ENCODE data around the gene SDR42E2.
"Not testable (repeated sequence)": the region's sequence is repeated elsewhere in the genome, so short reads cannot be mapped to it uniquely, and the experiment has no call there.

DNA sequence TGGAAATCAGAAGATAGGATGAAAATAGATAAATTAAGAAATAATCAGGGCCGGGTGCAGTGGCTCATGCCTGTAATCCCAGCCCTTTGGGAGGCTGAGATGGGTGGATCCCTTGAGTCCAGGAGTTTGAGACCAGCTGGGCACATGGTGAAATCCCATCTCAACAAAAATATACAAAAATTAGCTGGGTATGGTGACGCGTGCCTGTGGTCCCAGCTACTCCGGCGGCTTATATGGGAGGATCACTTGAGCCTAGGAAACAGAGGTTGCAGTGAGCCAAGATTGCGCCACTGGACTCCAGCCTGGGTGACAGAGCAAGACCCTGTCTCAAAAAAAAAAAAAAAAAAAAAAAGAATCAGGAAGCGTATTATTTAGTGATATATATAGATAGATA, 54.5 kb downstream of the SDR42E2 start:
- TF ChIP-seq GABPA (IDR thresholded peaks at IDR 0.05; ENCODE audit: low read depth); JUND (IDR thresholded peaks at IDR 0.05); TCF12 (IDR thresholded peaks at IDR 0.05); RAD21 (IDR thresholded peaks at IDR 0.05; ENCODE audit: low read length); EZH2phosphoT487 (IDR thresholded peaks at IDR 0.05; ENCODE audit: borderline replicate concordance, low read depth); EP300 (IDR thresholded peaks at IDR 0.05; ENCODE audit: borderline replicate concordance in 1 of 2, low read depth in 1 of 2, low read length in 1 of 2): not testable (repeated sequence)
- TF ChIP-seq, protein P1, sequence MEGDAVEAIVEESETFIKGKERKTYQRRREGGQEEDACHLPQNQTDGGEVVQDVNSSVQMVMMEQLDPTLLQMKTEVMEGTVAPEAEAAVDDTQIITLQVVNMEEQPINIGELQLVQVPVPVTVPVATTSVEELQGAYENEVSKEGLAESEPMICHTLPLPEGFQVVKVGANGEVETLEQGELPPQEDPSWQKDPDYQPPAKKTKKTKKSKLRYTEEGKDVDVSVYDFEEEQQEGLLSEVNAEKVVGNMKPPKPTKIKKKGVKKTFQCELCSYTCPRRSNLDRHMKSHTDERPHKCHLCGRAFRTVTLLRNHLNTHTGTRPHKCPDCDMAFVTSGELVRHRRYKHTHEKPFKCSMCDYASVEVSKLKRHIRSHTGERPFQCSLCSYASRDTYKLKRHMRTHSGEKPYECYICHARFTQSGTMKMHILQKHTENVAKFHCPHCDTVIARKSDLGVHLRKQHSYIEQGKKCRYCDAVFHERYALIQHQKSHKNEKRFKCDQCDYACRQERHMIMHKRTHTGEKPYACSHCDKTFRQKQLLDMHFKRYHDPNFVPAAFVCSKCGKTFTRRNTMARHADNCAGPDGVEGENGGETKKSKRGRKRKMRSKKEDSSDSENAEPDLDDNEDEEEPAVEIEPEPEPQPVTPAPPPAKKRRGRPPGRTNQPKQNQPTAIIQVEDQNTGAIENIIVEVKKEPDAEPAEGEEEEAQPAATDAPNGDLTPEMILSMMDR (IDR thresholded peaks at IDR 0.05), result not testable (repeated sequence)
- TF ChIP-seq, protein P2, sequence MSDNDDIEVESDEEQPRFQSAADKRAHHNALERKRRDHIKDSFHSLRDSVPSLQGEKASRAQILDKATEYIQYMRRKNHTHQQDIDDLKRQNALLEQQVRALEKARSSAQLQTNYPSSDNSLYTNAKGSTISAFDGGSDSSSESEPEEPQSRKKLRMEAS (IDR thresholded peaks at IDR 0.05; ENCODE audit: low read depth), result not testable (repeated sequence)
- TF ChIP-seq, protein P3, sequence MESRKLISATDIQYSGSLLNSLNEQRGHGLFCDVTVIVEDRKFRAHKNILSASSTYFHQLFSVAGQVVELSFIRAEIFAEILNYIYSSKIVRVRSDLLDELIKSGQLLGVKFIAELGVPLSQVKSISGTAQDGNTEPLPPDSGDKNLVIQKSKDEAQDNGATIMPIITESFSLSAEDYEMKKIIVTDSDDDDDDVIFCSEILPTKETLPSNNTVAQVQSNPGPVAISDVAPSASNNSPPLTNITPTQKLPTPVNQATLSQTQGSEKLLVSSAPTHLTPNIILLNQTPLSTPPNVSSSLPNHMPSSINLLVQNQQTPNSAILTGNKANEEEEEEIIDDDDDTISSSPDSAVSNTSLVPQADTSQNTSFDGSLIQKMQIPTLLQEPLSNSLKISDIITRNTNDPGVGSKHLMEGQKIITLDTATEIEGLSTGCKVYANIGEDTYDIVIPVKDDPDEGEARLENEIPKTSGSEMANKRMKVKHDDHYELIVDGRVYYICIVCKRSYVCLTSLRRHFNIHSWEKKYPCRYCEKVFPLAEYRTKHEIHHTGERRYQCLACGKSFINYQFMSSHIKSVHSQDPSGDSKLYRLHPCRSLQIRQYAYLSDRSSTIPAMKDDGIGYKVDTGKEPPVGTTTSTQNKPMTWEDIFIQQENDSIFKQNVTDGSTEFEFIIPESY (IDR thresholded peaks at IDR 0.05; ENCODE audit: borderline replicate concordance, low read depth), result not testable (repeated sequence)
- TF ChIP-seq, protein P4, sequence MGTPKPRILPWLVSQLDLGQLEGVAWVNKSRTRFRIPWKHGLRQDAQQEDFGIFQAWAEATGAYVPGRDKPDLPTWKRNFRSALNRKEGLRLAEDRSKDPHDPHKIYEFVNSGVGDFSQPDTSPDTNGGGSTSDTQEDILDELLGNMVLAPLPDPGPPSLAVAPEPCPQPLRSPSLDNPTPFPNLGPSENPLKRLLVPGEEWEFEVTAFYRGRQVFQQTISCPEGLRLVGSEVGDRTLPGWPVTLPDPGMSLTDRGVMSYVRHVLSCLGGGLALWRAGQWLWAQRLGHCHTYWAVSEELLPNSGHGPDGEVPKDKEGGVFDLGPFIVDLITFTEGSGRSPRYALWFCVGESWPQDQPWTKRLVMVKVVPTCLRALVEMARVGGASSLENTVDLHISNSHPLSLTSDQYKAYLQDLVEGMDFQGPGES (IDR thresholded peaks at IDR 0.05; ENCODE audit: low read depth, low read length), result not testable (repeated sequence)

Measured in SK-N-SH (cell line).